ENCODE data around the gene PODNL1. TPM values are rescaled to one million over a fixed set of nuclear protein-coding genes. Genes with fewer than 3 reads are reported as not detected.
A peak's percentile ranks its signal among the peaks of the same experiment; 100 is the strongest.

PODNL1 gene
- total and polyA plus RNA-seq, 2 experiments from 2014 or later: 0.24 TPM; not detected in 1

DNA sequence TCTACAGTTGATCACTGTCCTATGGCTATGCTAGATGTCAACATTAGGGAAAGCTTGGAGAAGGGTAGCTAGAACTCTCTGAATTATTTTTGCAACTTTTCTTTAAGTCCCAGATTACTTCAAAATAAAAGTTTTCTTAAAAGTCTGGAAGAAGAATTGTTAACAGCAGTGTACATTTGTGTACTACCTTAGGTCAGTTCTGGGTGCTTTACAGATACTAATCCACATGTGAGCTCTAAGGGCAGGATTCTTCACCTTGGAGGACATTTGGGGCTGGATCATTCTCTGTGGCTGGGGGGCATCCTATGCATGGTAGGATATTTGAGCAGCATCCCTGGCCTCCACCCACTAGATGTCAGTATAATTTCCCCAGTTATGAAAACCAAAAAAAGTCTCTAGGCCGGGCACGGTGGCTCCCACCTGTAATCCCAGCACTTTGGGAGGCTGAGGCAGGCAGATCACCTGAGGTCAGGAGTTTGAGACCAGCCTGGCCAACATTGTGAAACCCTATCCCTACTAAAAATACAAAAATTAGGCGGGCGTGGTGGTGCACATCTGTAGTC, 35.1 kb downstream of the PODNL1 start:
- Mint-ChIP-seq H3K36me3 (ENCODE audit: low read depth) (no peaks in the 10 kb centered on the region; the same call in 2 of the 3 replicates), H3K9me3 (peaks cover 4% of the 10 kb centered on the region; the same call in 2 of the 3 replicates), H3K27ac (no peak overlapping the region), H3K27me3 (ENCODE audit: insufficient read depth, low read depth, poor library complexity) (peaks cover 34% of the 10 kb centered on the region), H3K4me3 (no peak overlapping the region), H3K4me1 (peaks cover 5% of the 10 kb centered on the region; the same call in 2 of the 3 replicates)
- no peak overlapping the region for H3K27ac ChIP-seq (ENCODE audit: low read depth)
- peaks cover 10% of the 10 kb centered on the region; the same call in 1 of the 2 replicates for H3K27me3 ChIP-seq (ENCODE audit: insufficient read depth)
- peak overlapping the region; percentile 18; the same call in 1 of the 2 replicates for H2AFZ ChIP-seq
- H3K4me1 ChIP-seq (ENCODE audit: insufficient read depth): 0 out of 2 replicates have a peak, but pooled peaks cover 5% of the 10 kb centered on the region
- H3K79me2 ChIP-seq (replicated peaks; ENCODE audit: insufficient read depth): peaks cover 4% of the 10 kb centered on the region; the same call in 1 of the 2 replicates
- no peak overlapping the region for H3K4me3 ChIP-seq
- H3F3A ChIP-seq (replicated peaks; ENCODE audit: low read depth): no peaks in the 10 kb centered on the region
- DNase-seq (ENCODE audit: low spot score): peak; percentile 65
- no peak for TF ChIP-seq POLR2AphosphoS5 (IDR thresholded peaks at IDR 0.05; ENCODE audit: low read depth)
- TF ChIP-seq, protein P1, sequence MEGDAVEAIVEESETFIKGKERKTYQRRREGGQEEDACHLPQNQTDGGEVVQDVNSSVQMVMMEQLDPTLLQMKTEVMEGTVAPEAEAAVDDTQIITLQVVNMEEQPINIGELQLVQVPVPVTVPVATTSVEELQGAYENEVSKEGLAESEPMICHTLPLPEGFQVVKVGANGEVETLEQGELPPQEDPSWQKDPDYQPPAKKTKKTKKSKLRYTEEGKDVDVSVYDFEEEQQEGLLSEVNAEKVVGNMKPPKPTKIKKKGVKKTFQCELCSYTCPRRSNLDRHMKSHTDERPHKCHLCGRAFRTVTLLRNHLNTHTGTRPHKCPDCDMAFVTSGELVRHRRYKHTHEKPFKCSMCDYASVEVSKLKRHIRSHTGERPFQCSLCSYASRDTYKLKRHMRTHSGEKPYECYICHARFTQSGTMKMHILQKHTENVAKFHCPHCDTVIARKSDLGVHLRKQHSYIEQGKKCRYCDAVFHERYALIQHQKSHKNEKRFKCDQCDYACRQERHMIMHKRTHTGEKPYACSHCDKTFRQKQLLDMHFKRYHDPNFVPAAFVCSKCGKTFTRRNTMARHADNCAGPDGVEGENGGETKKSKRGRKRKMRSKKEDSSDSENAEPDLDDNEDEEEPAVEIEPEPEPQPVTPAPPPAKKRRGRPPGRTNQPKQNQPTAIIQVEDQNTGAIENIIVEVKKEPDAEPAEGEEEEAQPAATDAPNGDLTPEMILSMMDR (conservative IDR thresholded peaks at IDR 0.05; ENCODE audit: low read depth in 2 of 2): peak; percentile 59 to 67
- no peak for ATAC-seq
- H3K9me2 ChIP-seq (ENCODE audit: insufficient read depth): no peaks in the 10 kb centered on the region
- no peaks in the 10 kb centered on the region for H3K36me3 ChIP-seq (ENCODE audit: insufficient read depth)
- no peaks in the 10 kb centered on the region for H4K20me1 ChIP-seq (replicated peaks; ENCODE audit: insufficient read depth)
- no peak overlapping the region for H3K4me2 ChIP-seq

DNA sequence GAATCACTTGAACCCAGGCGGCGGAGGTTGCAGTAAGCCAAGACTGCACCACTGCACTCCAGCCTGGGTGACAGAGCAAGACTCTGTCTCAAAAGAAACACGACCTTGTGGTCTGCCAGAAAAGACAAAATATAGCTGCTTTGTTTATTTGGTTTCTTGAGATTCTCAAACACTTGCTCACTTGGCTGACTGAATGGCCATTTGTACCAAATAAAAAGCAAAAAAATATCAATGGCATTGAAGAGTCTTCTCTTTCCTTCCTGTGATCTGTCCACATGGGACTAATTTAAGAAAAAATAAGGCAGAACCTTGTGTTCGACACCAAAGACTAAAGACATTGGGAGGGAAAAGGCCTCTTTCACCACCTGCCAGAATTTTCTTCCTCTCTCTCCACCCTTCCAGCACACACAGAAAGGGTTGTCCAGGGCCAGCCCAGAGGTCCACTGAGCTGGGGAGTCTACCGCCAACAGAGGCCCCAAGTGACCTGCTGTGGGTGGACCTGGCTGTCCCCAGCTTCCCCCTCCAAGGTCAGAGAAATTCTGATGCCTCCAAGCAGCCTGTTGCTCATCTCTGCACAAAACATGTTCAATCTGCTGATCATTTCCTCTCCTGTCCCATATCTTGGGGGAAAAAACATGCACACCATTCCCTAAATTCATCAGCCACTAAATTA, 38.2 kb downstream of the PODNL1 start:
- Histone ChIP-seq H3K27ac (ENCODE audit: low read depth) (no peak overlapping the region; the same call in 1 of the 2 replicates), H3K79me2 (replicated peaks; ENCODE audit: insufficient read depth) (no peaks in the 10 kb centered on the region), H3K4me1 (ENCODE audit: insufficient read depth) (no peaks in the 10 kb centered on the region), H2AFZ (no peak overlapping the region), H3K4me3 (no peak overlapping the region), H3K9me2 (ENCODE audit: insufficient read depth) (no peaks in the 10 kb centered on the region), H3K27me3 (ENCODE audit: insufficient read depth) (peaks cover 3% of the 10 kb centered on the region; the same call in 1 of the 2 replicates), H3K4me2 (no peak overlapping the region), H3F3A (replicated peaks; ENCODE audit: low read depth) (no peaks in the 10 kb centered on the region), H4K20me1 (replicated peaks; ENCODE audit: insufficient read depth) (no peaks in the 10 kb centered on the region), H3K36me3 (ENCODE audit: insufficient read depth) (no peaks in the 10 kb centered on the region)
- H3K27me3 Mint-ChIP-seq (ENCODE audit: insufficient read depth, low read depth, poor library complexity): peaks cover 20% of the 10 kb centered on the region
- DNase-seq (ENCODE audit: low spot score) (no peak), ATAC-seq (no peak)
- H3K4me1 Mint-ChIP-seq: no peaks in the 10 kb centered on the region
- no peaks in the 10 kb centered on the region; the same call in 2 of the 3 replicates for H3K36me3 Mint-ChIP-seq (ENCODE audit: low read depth)
- no peaks in the 10 kb centered on the region for H3K9me3 Mint-ChIP-seq
- no peak overlapping the region for H3K4me3 Mint-ChIP-seq
- no peak overlapping the region for H3K27ac Mint-ChIP-seq
- TF ChIP-seq, protein P2, sequence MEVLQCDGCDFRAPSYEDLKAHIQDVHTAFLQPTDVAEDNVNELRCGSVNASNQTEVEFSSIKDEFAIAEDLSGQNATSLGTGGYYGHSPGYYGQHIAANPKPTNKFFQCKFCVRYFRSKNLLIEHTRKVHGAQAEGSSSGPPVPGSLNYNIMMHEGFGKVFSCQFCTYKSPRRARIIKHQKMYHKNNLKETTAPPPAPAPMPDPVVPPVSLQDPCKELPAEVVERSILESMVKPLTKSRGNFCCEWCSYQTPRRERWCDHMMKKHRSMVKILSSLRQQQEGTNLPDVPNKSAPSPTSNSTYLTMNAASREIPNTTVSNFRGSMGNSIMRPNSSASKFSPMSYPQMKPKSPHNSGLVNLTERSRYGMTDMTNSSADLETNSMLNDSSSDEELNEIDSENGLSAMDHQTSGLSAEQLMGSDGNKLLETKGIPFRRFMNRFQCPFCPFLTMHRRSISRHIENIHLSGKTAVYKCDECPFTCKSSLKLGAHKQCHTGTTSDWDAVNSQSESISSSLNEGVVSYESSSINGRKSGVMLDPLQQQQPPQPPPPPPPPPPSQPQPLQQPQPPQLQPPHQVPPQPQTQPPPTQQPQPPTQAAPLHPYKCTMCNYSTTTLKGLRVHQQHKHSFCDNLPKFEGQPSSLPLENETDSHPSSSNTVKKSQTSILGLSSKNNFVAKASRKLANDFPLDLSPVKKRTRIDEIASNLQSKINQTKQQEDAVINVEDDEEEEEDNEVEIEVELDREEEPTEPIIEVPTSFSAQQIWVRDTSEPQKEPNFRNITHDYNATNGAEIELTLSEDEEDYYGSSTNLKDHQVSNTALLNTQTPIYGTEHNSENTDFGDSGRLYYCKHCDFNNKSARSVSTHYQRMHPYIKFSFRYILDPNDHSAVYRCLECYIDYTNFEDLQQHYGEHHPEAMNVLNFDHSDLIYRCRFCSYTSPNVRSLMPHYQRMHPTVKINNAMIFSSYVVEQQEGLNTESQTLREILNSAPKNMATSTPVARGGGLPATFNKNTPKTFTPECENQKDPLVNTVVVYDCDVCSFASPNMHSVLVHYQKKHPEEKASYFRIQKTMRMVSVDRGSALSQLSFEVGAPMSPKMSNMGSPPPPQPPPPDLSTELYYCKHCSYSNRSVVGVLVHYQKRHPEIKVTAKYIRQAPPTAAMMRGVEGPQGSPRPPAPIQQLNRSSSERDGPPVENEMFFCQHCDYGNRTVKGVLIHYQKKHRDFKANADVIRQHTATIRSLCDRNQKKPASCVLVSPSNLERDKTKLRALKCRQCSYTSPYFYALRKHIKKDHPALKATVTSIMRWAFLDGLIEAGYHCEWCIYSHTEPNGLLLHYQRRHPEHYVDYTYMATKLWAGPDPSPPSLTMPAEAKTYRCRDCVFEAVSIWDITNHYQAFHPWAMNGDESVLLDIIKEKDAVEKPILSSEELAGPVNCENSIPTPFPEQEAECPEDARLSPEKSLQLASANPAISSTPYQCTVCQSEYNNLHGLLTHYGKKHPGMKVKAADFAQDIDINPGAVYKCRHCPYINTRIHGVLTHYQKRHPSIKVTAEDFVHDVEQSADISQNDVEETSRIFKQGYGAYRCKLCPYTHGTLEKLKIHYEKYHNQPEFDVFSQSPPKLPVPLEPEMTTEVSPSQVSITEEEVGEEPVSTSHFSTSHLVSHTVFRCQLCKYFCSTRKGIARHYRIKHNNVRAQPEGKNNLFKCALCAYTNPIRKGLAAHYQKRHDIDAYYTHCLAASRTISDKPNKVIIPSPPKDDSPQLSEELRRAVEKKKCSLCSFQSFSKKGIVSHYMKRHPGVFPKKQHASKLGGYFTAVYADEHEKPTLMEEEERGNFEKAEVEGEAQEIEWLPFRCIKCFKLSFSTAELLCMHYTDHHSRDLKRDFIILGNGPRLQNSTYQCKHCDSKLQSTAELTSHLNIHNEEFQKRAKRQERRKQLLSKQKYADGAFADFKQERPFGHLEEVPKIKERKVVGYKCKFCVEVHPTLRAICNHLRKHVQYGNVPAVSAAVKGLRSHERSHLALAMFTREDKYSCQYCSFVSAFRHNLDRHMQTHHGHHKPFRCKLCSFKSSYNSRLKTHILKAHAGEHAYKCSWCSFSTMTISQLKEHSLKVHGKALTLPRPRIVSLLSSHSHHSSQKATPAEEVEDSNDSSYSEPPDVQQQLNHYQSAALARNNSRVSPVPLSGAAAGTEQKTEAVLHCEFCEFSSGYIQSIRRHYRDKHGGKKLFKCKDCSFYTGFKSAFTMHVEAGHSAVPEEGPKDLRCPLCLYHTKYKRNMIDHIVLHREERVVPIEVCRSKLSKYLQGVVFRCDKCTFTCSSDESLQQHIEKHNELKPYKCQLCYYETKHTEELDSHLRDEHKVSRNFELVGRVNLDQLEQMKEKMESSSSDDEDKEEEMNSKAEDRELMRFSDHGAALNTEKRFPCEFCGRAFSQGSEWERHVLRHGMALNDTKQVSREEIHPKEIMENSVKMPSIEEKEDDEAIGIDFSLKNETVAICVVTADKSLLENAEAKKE (CRISPR knock-in tag; IDR thresholded peaks at IDR 0.05): no peak
- TF ChIP-seq EZH2phosphoT487 (IDR thresholded peaks at IDR 0.05; ENCODE audit: unreplicated experiment) (no peak), STAT1 (IDR thresholded peaks at IDR 0.05; ENCODE audit: unreplicated experiment) (no peak), ZNF114 (CRISPR knock-in tag; IDR thresholded peaks at IDR 0.05) (no peak)
- TF ChIP-seq, protein P1 (conservative IDR thresholded peaks at IDR 0.05; ENCODE audit: low read depth in 2 of 2): no peak
- TF ChIP-seq, protein P3, sequence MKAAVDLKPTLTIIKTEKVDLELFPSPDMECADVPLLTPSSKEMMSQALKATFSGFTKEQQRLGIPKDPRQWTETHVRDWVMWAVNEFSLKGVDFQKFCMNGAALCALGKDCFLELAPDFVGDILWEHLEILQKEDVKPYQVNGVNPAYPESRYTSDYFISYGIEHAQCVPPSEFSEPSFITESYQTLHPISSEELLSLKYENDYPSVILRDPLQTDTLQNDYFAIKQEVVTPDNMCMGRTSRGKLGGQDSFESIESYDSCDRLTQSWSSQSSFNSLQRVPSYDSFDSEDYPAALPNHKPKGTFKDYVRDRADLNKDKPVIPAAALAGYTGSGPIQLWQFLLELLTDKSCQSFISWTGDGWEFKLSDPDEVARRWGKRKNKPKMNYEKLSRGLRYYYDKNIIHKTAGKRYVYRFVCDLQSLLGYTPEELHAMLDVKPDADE (IDR thresholded peaks at IDR 0.05): no peak
